ENCODE data around the gene MAML2.

DNA sequence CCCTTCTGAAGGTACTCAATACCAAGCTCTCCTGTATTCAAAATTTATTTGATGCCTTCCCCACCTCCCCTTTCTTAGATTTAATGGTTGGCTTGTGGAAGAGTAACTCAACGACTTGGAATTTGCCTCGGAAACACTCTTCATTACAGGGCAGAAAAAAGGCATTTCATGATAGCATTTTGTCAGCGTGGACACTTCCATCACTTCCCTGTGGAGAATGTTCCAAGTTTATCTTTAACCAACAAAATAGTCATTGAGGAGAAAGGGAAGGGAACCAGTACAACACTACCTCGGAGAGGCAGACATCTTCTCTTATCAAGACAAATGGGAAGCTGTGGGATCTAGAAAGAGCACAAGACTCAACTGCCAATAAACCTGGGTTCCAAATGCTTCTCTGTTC lies 241.8 kb downstream of the MAML2 start:
- TF ChIP-seq CTCF (IDR thresholded peaks at IDR 0.05 in 8 of 11, conservative IDR thresholded peaks at IDR 0.05 in 3 of 11), result no peak
- no peak for TF ChIP-seq POLR2A (IDR thresholded peaks at IDR 0.05)

All from spleen (tissue), 7 donors.